Measurements from ENCODE around the gene RUNX3.

GRCh38 chr1:24964811-24965570 is 34.9 kb upstream of the RUNX3 start:
- TF ChIP-seq CTCF (conservative IDR thresholded peaks at IDR 0.05; ENCODE audit: low read length) = no peak
- TF ChIP-seq EZH2phosphoT487 (IDR thresholded peaks at IDR 0.05; ENCODE audit: borderline replicate concordance) = no peak
